Fibroblast of mammary gland (primary cell): ENCODE data around the gene KLRF1.

Experiments
- DNase-seq: peaks from one replicate; pipeline ENCODE4 v3.0.0-alpha.2; 2010; ENCODE audit warnings: low read depth
- H3K4me3 ChIP-seq: 2 replicates; pipeline ENCODE4 v1.5.1; 2011; ENCODE audit warnings: low read depth, mild to moderate bottlenecking, low read length, moderate library complexity; ENCODE audit not compliant: control insufficient read depth
- CTCF ChIP-seq: conservative IDR thresholded peaks from 2 replicates; pipeline ENCODE4 v1.5.1; 2011; ENCODE audit warnings: low read depth, low read length, inconsistent platforms; ENCODE audit not compliant: control insufficient read depth, insufficient read depth

The KLRF1 gene

GRCh38 chr12:9880532-9881078 lies 53.3 kb downstream of the KLRF1 start:
- TF ChIP-seq CTCF, result no peak
- H3K4me3 ChIP-seq, result no peak overlapping the region
- DNase-seq, result no peak

GRCh38 chr12:9881246-9881645 lies 54.0 kb downstream of the KLRF1 start, which contains the start of gene KLRF2:
KLRF2 (plus strand) TSS chr12:9881489; CDS start chr12:9881596, 107 bp downstream.
- no peak for DNase-seq
- no peak within 1 kb of the TSS for H3K4me3 ChIP-seq
- no peak for TF ChIP-seq CTCF

- H3K4me3 ChIP-seq, result no peak overlapping the region
- DNase-seq, result no peak
- no peak for TF ChIP-seq CTCF
Observed at GRCh38 chr12:9881988-9882387, 54.7 kb downstream of the KLRF1 start.

GRCh38 chr12:9883175-9883574 lies 55.9 kb downstream of the KLRF1 start:
- peak; percentile 26 for DNase-seq
- H3K4me3 ChIP-seq, result no peak overlapping the region
- no peak for TF ChIP-seq CTCF

- TF ChIP-seq CTCF, result no peak
- no peak for DNase-seq
- no peak overlapping the region for H3K4me3 ChIP-seq
Observed at GRCh38 chr12:9888665-9889273, 61.5 kb downstream of the KLRF1 start.
